ENCODE measurements around the gene JTB.
A peak's percentile ranks its signal among the peaks of the same experiment; 100 is the strongest.
"Not testable (repeated sequence)": the region's sequence is repeated elsewhere in the genome, so short reads cannot be mapped to it uniquely, and the experiment has no call there.

The JTB gene

GRCh38 chr1:153996882-153997281 lies 19.4 kb upstream of the JTB start:
- not testable (repeated sequence) for H3K27me3 ChIP-seq (ENCODE audit: control insufficient read depth in 3 of 3, insufficient read depth in 3 of 3, low read depth in 1 of 3, low read length in 3 of 3); H2BK5ac ChIP-seq (ENCODE audit: low read length); H2BK120ac ChIP-seq (ENCODE audit: low read depth, low read length); H3K4ac ChIP-seq (ENCODE audit: low read length); H3K9ac ChIP-seq (ENCODE audit: low read depth, low read length, poor library complexity); H2BK12ac ChIP-seq (ENCODE audit: low read length); H3K23ac ChIP-seq (ENCODE audit: low read depth, low read length, poor library complexity); H2AK5ac ChIP-seq (ENCODE audit: low read depth, low read length); DNase-seq (ENCODE audit: low spot score); H3K4me1 ChIP-seq (ENCODE audit: control insufficient read depth in 2 of 2, insufficient read depth in 1 of 2, low read depth in 1 of 2, low read length in 2 of 2); H3K4me3 ChIP-seq (ENCODE audit: low read length in 2 of 2); H3K9me3 ChIP-seq (replicated peaks in 1 of 2; ENCODE audit: control insufficient read depth in 2 of 2, insufficient read depth in 1 of 2, low read depth in 1 of 2, low read length in 2 of 2); H3K14ac ChIP-seq (ENCODE audit: low read length); H4K8ac ChIP-seq (ENCODE audit: low read depth, low read length); H3K18ac ChIP-seq (ENCODE audit: low read length); H3K4me2 ChIP-seq (ENCODE audit: insufficient read depth, low read length, poor library complexity, severe bottlenecking); H2AFZ ChIP-seq (ENCODE audit: low read length); H2BK15ac ChIP-seq (ENCODE audit: low read length); H3K27ac ChIP-seq (replicated peaks; ENCODE audit: low read length); H3K79me1 ChIP-seq (ENCODE audit: low read depth, low read length); H4K91ac ChIP-seq (ENCODE audit: low read depth, low read length, poor library complexity)
- WGBS, 2 donors (ENCODE audit: extremely low coverage in 2 of 2, insufficient read length in 2 of 2, insufficient replicate concordance in 1 of 2): no CpG with 5 or more reads among the region's 10 CpGs
- peaks cover 23 to 36% of the 10 kb centered on the region in 2 donors for H3K36me3 ChIP-seq (replicated peaks in 1 of 2; ENCODE audit: control insufficient read depth in 2 of 2, insufficient read depth in 2 of 2, low read length in 2 of 2)

- H3K4ac ChIP-seq (ENCODE audit: low read length): no peak overlapping the region
- no CpG with 5 or more reads among the region's 11 CpGs for WGBS, 2 donors (ENCODE audit: extremely low coverage in 2 of 2, insufficient read length in 2 of 2, insufficient replicate concordance in 1 of 2)
- peaks cover 25 to 45% of the 10 kb centered on the region in 2 donors for H3K36me3 ChIP-seq (replicated peaks in 1 of 2; ENCODE audit: control insufficient read depth in 2 of 2, insufficient read depth in 2 of 2, low read length in 2 of 2)
- no peak overlapping the region for H3K4me2 ChIP-seq (ENCODE audit: insufficient read depth, low read length, poor library complexity, severe bottlenecking)
- no peak overlapping the region for H3K27ac ChIP-seq (replicated peaks; ENCODE audit: low read length)
- H3K4me1 ChIP-seq (ENCODE audit: control insufficient read depth in 2 of 2, insufficient read depth in 1 of 2, low read depth in 1 of 2, low read length in 2 of 2): peaks cover 3 to 8% of the 10 kb centered on the region in 2 donors
- no peak overlapping the region for H3K14ac ChIP-seq (ENCODE audit: low read length)
- no peak overlapping the region for H2BK5ac ChIP-seq (ENCODE audit: low read length)
- H3K23ac ChIP-seq (ENCODE audit: low read depth, low read length, poor library complexity): no peak overlapping the region
- H3K79me1 ChIP-seq (ENCODE audit: low read depth, low read length): peaks cover 5% of the 10 kb centered on the region
- no peak for DNase-seq (ENCODE audit: low spot score)
- no peak overlapping the region for H2BK15ac ChIP-seq (ENCODE audit: low read length)
- H4K8ac ChIP-seq (ENCODE audit: low read depth, low read length): no peak overlapping the region
- peaks cover 3 to 6% of the 10 kb centered on the region in 2 donors for H3K9me3 ChIP-seq (replicated peaks in 1 of 2; ENCODE audit: control insufficient read depth in 2 of 2, insufficient read depth in 1 of 2, low read depth in 1 of 2, low read length in 2 of 2)
- no peak overlapping the region for H4K91ac ChIP-seq (ENCODE audit: low read depth, low read length, poor library complexity)
- no peak overlapping the region for H2AFZ ChIP-seq (ENCODE audit: low read length)
- no peak overlapping the region for H3K18ac ChIP-seq (ENCODE audit: low read length)
- H2BK120ac ChIP-seq (ENCODE audit: low read depth, low read length): no peak overlapping the region
- H3K4me3 ChIP-seq (ENCODE audit: low read length in 2 of 2): no peak overlapping the region
- H3K9ac ChIP-seq (ENCODE audit: low read depth, low read length, poor library complexity): no peak overlapping the region
- H2BK12ac ChIP-seq (ENCODE audit: low read length): no peak overlapping the region
- H3K27me3 ChIP-seq (ENCODE audit: control insufficient read depth in 3 of 3, insufficient read depth in 3 of 3, low read depth in 1 of 3, low read length in 3 of 3): no peaks in the 10 kb centered on the region
- no peak overlapping the region for H2AK5ac ChIP-seq (ENCODE audit: low read depth, low read length)
Observed at GRCh38 chr1:153995640-153996039, 18.2 kb upstream of the JTB start.

GRCh38 chr1:153995202-153995601 lies 17.7 kb upstream of the JTB start:
- H4K8ac ChIP-seq (ENCODE audit: low read depth, low read length): no peak overlapping the region
- no peak overlapping the region for H3K27ac ChIP-seq (replicated peaks; ENCODE audit: low read length)
- H3K9ac ChIP-seq (ENCODE audit: low read depth, low read length, poor library complexity): no peak overlapping the region

DNA sequence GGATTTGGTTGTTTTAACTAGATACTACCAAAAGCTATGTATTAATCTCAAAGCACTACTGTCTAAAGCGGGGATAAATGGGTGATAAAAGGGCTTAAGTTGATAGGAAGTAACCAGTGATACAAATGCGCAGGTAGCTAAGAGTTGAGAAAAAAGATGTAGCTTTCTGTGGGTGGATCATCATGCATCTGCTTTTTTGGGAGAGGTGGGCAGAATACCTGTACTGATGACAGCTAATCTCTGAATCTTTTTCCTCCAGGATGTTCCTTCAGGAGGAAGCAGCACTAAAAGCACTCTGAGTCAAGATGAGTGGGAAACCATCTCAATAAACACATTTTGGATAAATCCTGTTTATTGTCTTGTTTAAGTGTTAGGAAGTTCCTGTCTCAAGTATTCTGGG lies 14.3 kb upstream of the JTB start:
- no peaks in the 10 kb centered on the region for H3K27me3 ChIP-seq (ENCODE audit: control insufficient read depth in 3 of 3, insufficient read depth in 3 of 3, low read depth in 1 of 3, low read length in 3 of 3)
- H4K91ac ChIP-seq (ENCODE audit: low read depth, low read length, poor library complexity): no peak overlapping the region
- H3K27ac ChIP-seq (replicated peaks; ENCODE audit: low read length): no peak overlapping the region
- H2AK5ac ChIP-seq (ENCODE audit: low read depth, low read length): no peak overlapping the region
- H2AFZ ChIP-seq (ENCODE audit: low read length): no peak overlapping the region
- no CpG with 5 or more reads among the region's 2 CpGs for WGBS, 2 donors (ENCODE audit: extremely low coverage in 2 of 2, insufficient read length in 2 of 2, insufficient replicate concordance in 1 of 2)
- no peak overlapping the region for H2BK12ac ChIP-seq (ENCODE audit: low read length)
- H3K4me2 ChIP-seq (ENCODE audit: insufficient read depth, low read length, poor library complexity, severe bottlenecking): no peak overlapping the region
- H3K9me3 ChIP-seq (replicated peaks in 1 of 2; ENCODE audit: control insufficient read depth in 2 of 2, insufficient read depth in 1 of 2, low read depth in 1 of 2, low read length in 2 of 2): peaks cover 3 to 6% of the 10 kb centered on the region in 2 donors
- no peak overlapping the region for H4K8ac ChIP-seq (ENCODE audit: low read depth, low read length)
- H3K14ac ChIP-seq (ENCODE audit: low read length): no peak overlapping the region
- H3K4me1 ChIP-seq (ENCODE audit: control insufficient read depth in 2 of 2, insufficient read depth in 1 of 2, low read depth in 1 of 2, low read length in 2 of 2): peaks cover 3 to 8% of the 10 kb centered on the region in 2 donors
- H2BK15ac ChIP-seq (ENCODE audit: low read length): no peak overlapping the region
- no peak for DNase-seq (ENCODE audit: low spot score)
- H3K4ac ChIP-seq (ENCODE audit: low read length): no peak overlapping the region
- H2BK5ac ChIP-seq (ENCODE audit: low read length): no peak overlapping the region
- H2BK120ac ChIP-seq (ENCODE audit: low read depth, low read length): no peak overlapping the region
- H3K36me3 ChIP-seq (replicated peaks in 1 of 2; ENCODE audit: control insufficient read depth in 2 of 2, insufficient read depth in 2 of 2, low read length in 2 of 2): peaks cover 25 to 45% of the 10 kb centered on the region in 2 donors
- H3K9ac ChIP-seq (ENCODE audit: low read depth, low read length, poor library complexity): no peak overlapping the region
- no peak overlapping the region for H3K18ac ChIP-seq (ENCODE audit: low read length)
- H3K4me3 ChIP-seq (ENCODE audit: low read length in 2 of 2): peak overlapping the region in 1 of 2 donors; percentile 84
- no peak overlapping the region for H3K23ac ChIP-seq (ENCODE audit: low read depth, low read length, poor library complexity)
- peaks cover 5% of the 10 kb centered on the region for H3K79me1 ChIP-seq (ENCODE audit: low read depth, low read length)

More at GRCh38 chr1:153995202-153995601, 17.7 kb upstream of the JTB start:
- H2BK5ac ChIP-seq (ENCODE audit: low read length): no peak overlapping the region
- H2AK5ac ChIP-seq (ENCODE audit: low read depth, low read length): no peak overlapping the region
- H3K14ac ChIP-seq (ENCODE audit: low read length): no peak overlapping the region
- peaks cover 3 to 6% of the 10 kb centered on the region in 2 donors for H3K9me3 ChIP-seq (replicated peaks in 1 of 2; ENCODE audit: control insufficient read depth in 2 of 2, insufficient read depth in 1 of 2, low read depth in 1 of 2, low read length in 2 of 2)
- no peak overlapping the region for H2BK120ac ChIP-seq (ENCODE audit: low read depth, low read length)
- H3K4me2 ChIP-seq (ENCODE audit: insufficient read depth, low read length, poor library complexity, severe bottlenecking): no peak overlapping the region
- no peak overlapping the region for H2BK12ac ChIP-seq (ENCODE audit: low read length)
- no peak overlapping the region for H3K4ac ChIP-seq (ENCODE audit: low read length)
- H3K4me1 ChIP-seq (ENCODE audit: control insufficient read depth in 2 of 2, insufficient read depth in 1 of 2, low read depth in 1 of 2, low read length in 2 of 2): peaks cover 3 to 8% of the 10 kb centered on the region in 2 donors
- H3K79me1 ChIP-seq (ENCODE audit: low read depth, low read length): peaks cover 5% of the 10 kb centered on the region
- H4K91ac ChIP-seq (ENCODE audit: low read depth, low read length, poor library complexity): no peak overlapping the region
- no peak overlapping the region for H2AFZ ChIP-seq (ENCODE audit: low read length)
- H3K36me3 ChIP-seq (replicated peaks in 1 of 2; ENCODE audit: control insufficient read depth in 2 of 2, insufficient read depth in 2 of 2, low read length in 2 of 2): peaks cover 25 to 45% of the 10 kb centered on the region in 2 donors
- no peaks in the 10 kb centered on the region for H3K27me3 ChIP-seq (ENCODE audit: control insufficient read depth in 3 of 3, insufficient read depth in 3 of 3, low read depth in 1 of 3, low read length in 3 of 3)
- no peak for DNase-seq (ENCODE audit: low spot score)
- no peak overlapping the region for H3K4me3 ChIP-seq (ENCODE audit: low read length in 2 of 2)
- H3K23ac ChIP-seq (ENCODE audit: low read depth, low read length, poor library complexity): no peak overlapping the region
- no peak overlapping the region for H3K18ac ChIP-seq (ENCODE audit: low read length)
- WGBS, 2 donors (ENCODE audit: extremely low coverage in 2 of 2, insufficient read length in 2 of 2, insufficient replicate concordance in 1 of 2): no CpG with 5 or more reads among the region's 3 CpGs
- H2BK15ac ChIP-seq (ENCODE audit: low read length): no peak overlapping the region
